Common myeloid progenitor, CD34-positive (primary cell): ENCODE data around the gene PARVA.

Experiments used
- CTCF ChIA-PET: fragments of 350-600 bp; sonication (Branson Sonifier 250); formaldehyde crosslinking; loops from one replicate; lab custom pipeline; 2021; ENCODE audit warnings: antibody characterized with exemption; lab: Charles Lee
- POLR2A ChIA-PET: fragments of 350-600 bp; sonication (Branson Sonifier 250); formaldehyde crosslinking; loops from one replicate; lab custom pipeline; 2021; ENCODE audit warnings: antibody characterized with exemption; lab: Charles Lee
- DNase-seq, 3 donors: peaks; one replicate each; pipeline versions ENCODE4 v3.0.0 to v3.0.0-alpha.2; 2013
- H3K27ac ChIP-seq, 2 experiments: 1 replicate in 1 of 2; 2 replicates in 1 of 2; pipeline ENCODE4 v1.7.0; 2013; ENCODE audit warnings: inconsistent platforms in 2 of 2, low read length in 2 of 2, mild to moderate bottlenecking in 2 of 2, low read depth in 1 of 2, moderate library complexity in 1 of 2; ENCODE audit not compliant: severe bottlenecking in 2 of 2, insufficient read depth in 1 of 2, poor library complexity in 1 of 2
- H3K27me3 ChIP-seq, 5 experiments: replicated peaks in 2 of 5; 1 replicate in 3 of 5; 2 replicates in 2 of 5; pipeline versions ENCODE4 v1.6.1 to v1.7.0; 2013; ENCODE audit warnings: low read length in 4 of 5, mild to moderate bottlenecking in 2 of 5, moderate library complexity in 2 of 5, inconsistent platforms in 1 of 5; ENCODE audit not compliant: insufficient read depth in 5 of 5, control insufficient read depth in 4 of 5
- H3K36me3 ChIP-seq, 4 experiments: 1 replicate in 2 of 4; 2 replicates in 2 of 4; pipeline versions ENCODE4 v1.6.1 to v1.7.0; 2013; ENCODE audit warnings: low read length in 3 of 4, control low read depth in 1 of 4, mild to moderate bottlenecking in 1 of 4; ENCODE audit not compliant: control insufficient read depth in 4 of 4, insufficient read depth in 4 of 4
- H3K4me1 ChIP-seq, 4 experiments: 1 replicate in 3 of 4; 2 replicates in 1 of 4; pipeline versions ENCODE4 v1.6.1 to v1.7.1; 2013; ENCODE audit warnings: low read length in 3 of 4, mild to moderate bottlenecking in 3 of 4, control low read depth in 1 of 4, inconsistent platforms in 1 of 4, moderate library complexity in 1 of 4; ENCODE audit not compliant: control insufficient read depth in 4 of 4, insufficient read depth in 4 of 4; ENCODE audit errors: control extremely low read depth in 1 of 4
- H3K4me3 ChIP-seq, 7 experiments: 1 replicate in 4 of 7; 2 replicates in 3 of 7; pipeline versions ENCODE4 v1.5.1 to v1.7.0; 2013; ENCODE audit warnings: mild to moderate bottlenecking in 7 of 7, low read length in 6 of 7, moderate library complexity in 6 of 7, inconsistent platforms in 2 of 7, low read depth in 2 of 7, control low read depth in 1 of 7; ENCODE audit not compliant: insufficient read depth in 4 of 7, control insufficient read depth in 1 of 7; ENCODE audit errors: extremely low read depth in 1 of 7
- H3K9me3 ChIP-seq, 5 experiments: 1 replicate in 4 of 5; 2 replicates in 1 of 5; pipeline versions ENCODE4 v1.6.1 to v1.7.1; 2013; ENCODE audit warnings: low read length in 4 of 5, mild to moderate bottlenecking in 2 of 5, inconsistent platforms in 1 of 5, low read depth in 1 of 5, moderate library complexity in 1 of 5; ENCODE audit not compliant: control insufficient read depth in 4 of 5, insufficient read depth in 2 of 5; ENCODE audit errors: control extremely low read depth in 1 of 5
- WGBS: methylation state at CpG from one replicate; pipeline ENCODE4 v1.1.5; 2013; ENCODE audit not compliant: insufficient coverage; 5-methylcytosine and 5-hydroxymethylcytosine counted together

Gene PARVA

GRCh38 chr11:12532580-12532979 lies 155.2 kb downstream of the PARVA start:
- POLR2A ChIA-PET, result no interaction called here
- CTCF ChIA-PET, result interaction anchor here (1.5 kb wide), 1 partner anchor 27 kb away, joined by 3 read pairs; no protein-coding TSS in a partner anchor

GRCh38 chr11:12534549-12534948 lies 157.2 kb downstream of the PARVA start:
- no peaks in the 10 kb centered on the region for H3K9me3 ChIP-seq
- DNase-seq, result no peak
- WGBS, result 100% methylated on average over 1 of the region's 2 CpGs
- ChIA-PET POLR2A (no interaction called here), CTCF (no interaction called here)
- no peaks in the 10 kb centered on the region for H3K4me1 ChIP-seq
- H3K36me3 ChIP-seq, result no peaks in the 10 kb centered on the region
- H3K4me3 ChIP-seq, result no peak overlapping the region
- peaks cover 0 to 26% (median 3%) of the 10 kb centered on the region in 5 experiments for H3K27me3 ChIP-seq
- H3K27ac ChIP-seq, result no peak overlapping the region

More at GRCh38 chr11:12532580-12532979, 155.2 kb downstream of the PARVA start:
- WGBS, result 91% methylated on average over 11 of the region's 14 CpGs
- H3K36me3 ChIP-seq, result no peaks in the 10 kb centered on the region
- DNase-seq, result no peak
- H3K4me1 ChIP-seq, result no peaks in the 10 kb centered on the region
- no peak overlapping the region for H3K4me3 ChIP-seq
- H3K27me3 ChIP-seq, result peaks cover 0 to 23% (median 6%) of the 10 kb centered on the region in 5 experiments
- H3K27ac ChIP-seq, result no peak overlapping the region
- no peaks in the 10 kb centered on the region for H3K9me3 ChIP-seq

- Histone ChIP-seq H3K36me3 (no peaks in the 10 kb centered on the region), H3K9me3 (no peaks in the 10 kb centered on the region), H3K27me3 (peaks cover 0 to 26% (median 2%) of the 10 kb centered on the region in 5 experiments), H3K4me1 (no peaks in the 10 kb centered on the region), H3K4me3 (no peak overlapping the region), H3K27ac (no peak overlapping the region)
- ChIA-PET POLR2A (no interaction called here), CTCF (no interaction called here)
- DNase-seq, result no peak
- WGBS, result 100% methylated on average over 1 of the region's 3 CpGs
These were observed 157.9 kb downstream of the PARVA start for GRCh38 chr11:12535321-12535720.

- POLR2A ChIA-PET, result no interaction called here
- no peak for DNase-seq
- H3K36me3 ChIP-seq, result no peaks in the 10 kb centered on the region
- no peaks in the 10 kb centered on the region for H3K4me1 ChIP-seq
- peaks cover 0 to 24% (median 2%) of the 10 kb centered on the region in 5 experiments for H3K27me3 ChIP-seq
- CTCF ChIA-PET, result no interaction called here
- H3K9me3 ChIP-seq, result no peaks in the 10 kb centered on the region
- WGBS, result 85% methylated on average over 4 of the region's 6 CpGs
- no peak overlapping the region for H3K27ac ChIP-seq
- H3K4me3 ChIP-seq, result no peak overlapping the region
These were observed 159.2 kb downstream of the PARVA start for GRCh38 chr11:12536566-12536965.

GRCh38 chr11:12537778-12538401 lies 160.5 kb downstream of the PARVA start:
- POLR2A ChIA-PET, result no interaction called here
- WGBS, result 84% methylated on average over 6 of the region's 6 CpGs
- Histone ChIP-seq H3K27ac (no peak overlapping the region), H3K36me3 (no peaks in the 10 kb centered on the region), H3K27me3 (peaks cover 0 to 19% (median 2%) of the 10 kb centered on the region in 5 experiments), H3K9me3 (no peaks in the 10 kb centered on the region), H3K4me3 (no peak overlapping the region), H3K4me1 (no peaks in the 10 kb centered on the region)
- CTCF ChIA-PET, result no interaction called here
- no peak for DNase-seq

- Histone ChIP-seq H3K4me3 (no peak overlapping the region), H3K27me3 (peaks cover 0 to 25% (median 2%) of the 10 kb centered on the region in 5 experiments), H3K27ac (no peak overlapping the region), H3K36me3 (no peaks in the 10 kb centered on the region), H3K4me1 (no peaks in the 10 kb centered on the region), H3K9me3 (no peaks in the 10 kb centered on the region)
- ChIA-PET POLR2A (no interaction called here), CTCF (no interaction called here)
- WGBS, result 100% methylated on average over 2 of the region's 3 CpGs
- no peak for DNase-seq
These were observed 161.6 kb downstream of the PARVA start for GRCh38 chr11:12538889-12539421.

- WGBS, result 100% methylated on average over 3 of the region's 4 CpGs
- ChIA-PET POLR2A (no interaction called here), CTCF (no interaction called here)
- Histone ChIP-seq H3K4me1 (no peaks in the 10 kb centered on the region), H3K9me3 (no peaks in the 10 kb centered on the region), H3K27me3 (peaks cover 0 to 25% (median 2%) of the 10 kb centered on the region in 5 experiments), H3K36me3 (no peaks in the 10 kb centered on the region), H3K4me3 (no peak overlapping the region), H3K27ac (no peak overlapping the region)
- no peak for DNase-seq
These were observed 162.2 kb downstream of the PARVA start for GRCh38 chr11:12539572-12539971.
